HG03558 (cell line): ENCODE measurements around the gene FCN3.
"Not testable (repeated sequence)": the region's sequence is repeated elsewhere in the genome, so short reads cannot be mapped to it uniquely, and the experiment has no call there.

ENCODE experiments used
- ATAC-seq: cut with Tn5 transposase; IDR thresholded peaks from one replicate; pipeline ENCODE4 v1.9.1; 2021; ENCODE audit warnings: moderate number of reproducible peaks; ENCODE audit not compliant: unreplicated experiment; ENCODE audit errors: extremely low read depth

The FCN3 gene

GRCh38 chr1:27374362-27375086 lies at the start of gene FCN3:
Gene FCN3 (minus strand): TSS chr1:27374824. CDS start chr1:27374818, 6 bp downstream.
- ATAC-seq, result no peak

- no peak for ATAC-seq
Measured at GRCh38 chr1:27423709-27424108, 49.1 kb upstream of the FCN3 start.

- ATAC-seq, result peak; percentile 45
Measured at GRCh38 chr1:27418326-27419185, 43.9 kb upstream of the FCN3 start.

GRCh38 chr1:27417713-27418112 lies 43.1 kb upstream of the FCN3 start:
- no peak for ATAC-seq

GRCh38 chr1:27416387-27417111 lies 41.9 kb upstream of the FCN3 start:
- ATAC-seq, result no peak

GRCh38 chr1:27414091-27414490 lies 39.5 kb upstream of the FCN3 start:
- no peak for ATAC-seq

- ATAC-seq, result no peak
Measured at GRCh38 chr1:27413004-27413403, 38.4 kb upstream of the FCN3 start.

GRCh38 chr1:27412502-27412901 lies 37.9 kb upstream of the FCN3 start:
- ATAC-seq, result no peak

GRCh38 chr1:27410709-27411108 lies 36.1 kb upstream of the FCN3 start:
- no peak for ATAC-seq

GRCh38 chr1:27409669-27410068 lies 35.0 kb upstream of the FCN3 start:
- ATAC-seq, result no peak

- ATAC-seq, result no peak
Measured at GRCh38 chr1:27408151-27408550, 33.5 kb upstream of the FCN3 start.

- ATAC-seq, result not testable (repeated sequence)
Measured at GRCh38 chr1:27406791-27407190, 32.2 kb upstream of the FCN3 start.

- no peak for ATAC-seq
Measured at GRCh38 chr1:27406362-27406680, 31.7 kb upstream of the FCN3 start.

- ATAC-seq, result not testable (repeated sequence)
Measured at GRCh38 chr1:27405598-27406361, 31.2 kb upstream of the FCN3 start.

- no peak for ATAC-seq
Measured at GRCh38 chr1:27405074-27405473, 30.4 kb upstream of the FCN3 start.

GRCh38 chr1:27403931-27404330 lies 29.3 kb upstream of the FCN3 start:
- ATAC-seq, result no peak

- no peak for ATAC-seq
Measured at GRCh38 chr1:27403065-27403726, 28.6 kb upstream of the FCN3 start.

GRCh38 chr1:27402349-27402754 lies 27.7 kb upstream of the FCN3 start:
- ATAC-seq, result no peak

- no peak for ATAC-seq
Measured at GRCh38 chr1:27400963-27401341, 26.3 kb upstream of the FCN3 start.
